Fibroblast of lung (primary cell): ENCODE data around the gene HHAT. TPM values are rescaled to one million over a fixed set of nuclear protein-coding genes. Genes with fewer than 3 reads are reported as not detected.

Experiments used
- DNase-seq, 2 donors: peaks; one replicate each; pipeline versions ENCODE4 v3.0.0 to v3.0.0-alpha.2; 2010; ENCODE audit warnings: low read depth in 2 of 2
- H2AFZ ChIP-seq: 2 replicates; pipeline ENCODE4 v1.5.1; 2012; ENCODE audit warnings: low read length, control low read depth, inconsistent platforms
- H3K27ac ChIP-seq: 2 replicates; pipeline ENCODE4 v1.5.1; 2011; ENCODE audit warnings: low read length, control low read depth; ENCODE audit not compliant: insufficient read depth
- H3K27me3 ChIP-seq: 2 replicates; pipeline ENCODE4 v1.5.1; 2011; ENCODE audit warnings: mild to moderate bottlenecking, low read length; ENCODE audit not compliant: control insufficient read depth, insufficient read depth
- H3K36me3 ChIP-seq: 2 replicates; pipeline ENCODE4 v1.5.1; 2011; ENCODE audit warnings: low read length; ENCODE audit not compliant: control insufficient read depth, insufficient read depth
- H3K4me1 ChIP-seq: 2 replicates; pipeline ENCODE4 v1.5.1; 2011; ENCODE audit warnings: low read length; ENCODE audit not compliant: control insufficient read depth, insufficient read depth; ENCODE audit errors: extremely low read depth
- H3K4me2 ChIP-seq: 2 replicates; pipeline ENCODE4 v1.5.1; 2011; ENCODE audit warnings: low read length, control low read depth; ENCODE audit not compliant: insufficient read depth; ENCODE audit errors: extremely low read depth
- H3K4me3 ChIP-seq, 4 experiments: fragments of 200-600 bp in 1 of 4; sonication (generic) in 1 of 4; replicated peaks in 1 of 4; 2 replicates each; pipeline ENCODE4 v1.5.1; 2011 to 2016; ENCODE audit warnings: low read length in 4 of 4, low read depth in 3 of 4, mild to moderate bottlenecking in 3 of 4, control low read depth in 2 of 4, inconsistent platforms in 1 of 4, mixed read lengths in 1 of 4; ENCODE audit not compliant: insufficient read depth in 1 of 4; ENCODE audit errors: control extremely low read depth in 1 of 4
- H3K79me2 ChIP-seq: 2 replicates; pipeline ENCODE4 v1.5.1; 2012; ENCODE audit warnings: mild to moderate bottlenecking, low read length, inconsistent platforms; ENCODE audit not compliant: control insufficient read depth, insufficient read depth
- H3K9ac ChIP-seq: 2 replicates; pipeline ENCODE4 v1.5.1; 2011; ENCODE audit warnings: mild to moderate bottlenecking, low read length, control low read depth; ENCODE audit not compliant: insufficient read depth
- H3K9me3 ChIP-seq: 2 replicates; pipeline ENCODE4 v1.5.1; 2012; ENCODE audit warnings: low read depth, low read length; ENCODE audit not compliant: control insufficient read depth, insufficient read depth
- H4K20me1 ChIP-seq: 2 replicates; pipeline ENCODE4 v1.5.1; 2011; ENCODE audit warnings: low read length; ENCODE audit not compliant: control insufficient read depth, insufficient read depth; ENCODE audit errors: extremely low read depth
- EZH2 ChIP-seq: IDR thresholded peaks from 2 replicates; pipeline ENCODE4 v1.5.1; 2012; ENCODE audit warnings: low read length, control low read depth, mild to moderate bottlenecking; ENCODE audit errors: missing control alignments
- polyA plus RNA-seq, 2 donors: library from polyadenylated mRNA; depleted of rRNA in 1 of 2; stranded (reverse) in 1 of 2; unstranded in 1 of 2; fragments of >200 nt; gene quantifications; 2 replicates each; pipeline ENCODE4 v1.2.1, GENCODE V29; 2011 to 2012; ENCODE audit warnings: missing spikeins in 1 of 2
- total RNA-seq: library from RNA; depleted of rRNA; stranded (reverse); fragments of >200 nt; gene quantifications from 2 replicates; pipeline ENCODE4 v1.2.1, GENCODE V29; 2014
- TF ChIP-seq, protein P1 (sequence below), 2 donors: IDR thresholded peaks in 1 of 2; conservative IDR thresholded peaks in 1 of 2; 1 replicate in 1 of 2; 2 replicates in 1 of 2; pipeline ENCODE4 v1.5.1; 2011 to 2012; ENCODE audit warnings: low read length in 2 of 2, control low read depth in 1 of 2, inconsistent platforms in 1 of 2, low read depth in 1 of 2, mild to moderate bottlenecking in 1 of 2

Gene HHAT
- total and polyA plus RNA-seq, 2 donors (not counting 1 experiment from before 2014, with no cell fraction given): 3.6 to 4.8 TPM

DNA sequence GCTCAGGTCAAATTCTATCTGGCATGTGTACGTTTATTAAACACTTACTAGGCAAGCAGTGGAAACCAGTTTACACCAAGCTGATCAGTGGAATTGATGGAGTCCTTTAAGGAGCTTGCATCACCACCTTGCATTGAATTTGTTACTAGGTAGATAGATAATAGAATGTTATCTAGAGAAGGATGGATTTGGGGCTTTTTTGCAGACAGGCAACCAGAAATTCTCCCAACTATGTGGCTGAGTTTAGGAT lies 44.9 kb downstream of the HHAT start:
- Histone ChIP-seq H3K9me3 (no peaks in the 10 kb centered on the region), H3K9ac (no peak overlapping the region), H2AFZ (no peak overlapping the region), H4K20me1 (no peaks in the 10 kb centered on the region), H3K4me1 (peaks cover 11% of the 10 kb centered on the region), H3K4me2 (no peak overlapping the region), H3K27me3 (no peaks in the 10 kb centered on the region), H3K79me2 (no peaks in the 10 kb centered on the region), H3K27ac (no peak overlapping the region), H3K4me3 (no peak overlapping the region), H3K36me3 (no peaks in the 10 kb centered on the region)
- TF ChIP-seq, protein P1, sequence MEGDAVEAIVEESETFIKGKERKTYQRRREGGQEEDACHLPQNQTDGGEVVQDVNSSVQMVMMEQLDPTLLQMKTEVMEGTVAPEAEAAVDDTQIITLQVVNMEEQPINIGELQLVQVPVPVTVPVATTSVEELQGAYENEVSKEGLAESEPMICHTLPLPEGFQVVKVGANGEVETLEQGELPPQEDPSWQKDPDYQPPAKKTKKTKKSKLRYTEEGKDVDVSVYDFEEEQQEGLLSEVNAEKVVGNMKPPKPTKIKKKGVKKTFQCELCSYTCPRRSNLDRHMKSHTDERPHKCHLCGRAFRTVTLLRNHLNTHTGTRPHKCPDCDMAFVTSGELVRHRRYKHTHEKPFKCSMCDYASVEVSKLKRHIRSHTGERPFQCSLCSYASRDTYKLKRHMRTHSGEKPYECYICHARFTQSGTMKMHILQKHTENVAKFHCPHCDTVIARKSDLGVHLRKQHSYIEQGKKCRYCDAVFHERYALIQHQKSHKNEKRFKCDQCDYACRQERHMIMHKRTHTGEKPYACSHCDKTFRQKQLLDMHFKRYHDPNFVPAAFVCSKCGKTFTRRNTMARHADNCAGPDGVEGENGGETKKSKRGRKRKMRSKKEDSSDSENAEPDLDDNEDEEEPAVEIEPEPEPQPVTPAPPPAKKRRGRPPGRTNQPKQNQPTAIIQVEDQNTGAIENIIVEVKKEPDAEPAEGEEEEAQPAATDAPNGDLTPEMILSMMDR (conservative IDR thresholded peaks at IDR 0.05 in 1 of 2, IDR thresholded peaks at IDR 0.05 in 1 of 2; ENCODE audit: low read depth in 1 of 2, low read length in 2 of 2): no peak
- TF ChIP-seq EZH2: no peak
- no peak for DNase-seq

DNA sequence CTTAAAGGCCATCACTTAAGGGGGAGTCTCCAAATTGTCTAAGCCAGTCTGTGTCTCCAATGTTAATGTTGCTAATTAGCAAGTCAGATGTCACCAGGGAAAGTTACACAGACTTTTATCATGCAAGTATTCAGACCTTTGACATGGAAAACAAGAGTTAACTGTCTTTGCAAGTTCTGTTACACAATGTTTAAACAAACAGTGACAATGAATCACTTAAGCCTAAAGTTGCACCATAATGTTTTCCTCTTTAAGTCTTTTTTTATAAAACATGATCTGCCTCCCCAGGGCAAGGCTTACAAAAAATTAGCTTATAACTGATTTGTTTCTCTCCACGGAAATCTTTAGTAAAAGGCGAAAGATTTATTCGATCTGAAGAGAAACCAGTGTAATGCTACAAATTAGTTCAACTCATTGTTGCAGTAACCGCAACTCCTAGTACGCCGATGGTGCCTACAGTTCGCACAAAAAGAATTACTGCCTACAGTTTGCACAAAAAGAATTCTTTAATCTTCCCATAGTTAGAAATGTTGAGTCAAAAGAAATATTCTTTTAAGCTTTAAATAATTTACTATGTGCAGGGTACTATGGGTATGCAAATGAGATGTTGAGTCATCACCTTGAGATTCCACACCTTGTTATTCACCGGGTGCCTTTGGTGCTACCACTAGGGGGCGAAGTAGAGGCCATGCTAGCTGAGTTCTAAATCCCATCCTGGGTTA lies 45.3 kb downstream of the HHAT start:
- H3K4me2 ChIP-seq: no peak overlapping the region
- DNase-seq: peak; percentile 85 to 99

DNA sequence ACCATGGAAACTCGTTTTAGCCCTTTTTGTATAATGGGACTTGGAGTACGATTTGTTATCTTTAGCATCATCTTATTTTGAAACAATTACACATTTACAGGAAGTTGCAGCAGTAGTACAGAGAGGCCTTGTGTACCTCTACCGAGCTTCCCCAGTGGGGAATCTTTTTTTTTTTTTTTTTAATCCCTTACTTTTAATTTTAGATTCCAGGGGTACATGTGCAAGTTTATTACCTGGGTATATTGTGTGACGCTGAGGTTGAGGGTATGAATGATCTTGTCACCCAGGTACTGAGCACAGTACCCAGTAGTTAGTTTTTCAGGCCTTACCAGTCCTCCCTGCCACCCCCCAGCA lies 45.9 kb downstream of the HHAT start:
- Histone ChIP-seq H3K36me3 (no peaks in the 10 kb centered on the region), H3K79me2 (no peaks in the 10 kb centered on the region), H3K27me3 (no peaks in the 10 kb centered on the region), H2AFZ (no peak overlapping the region), H3K4me1 (peaks cover 12% of the 10 kb centered on the region), H3K9ac (no peak overlapping the region), H3K4me3 (no peak overlapping the region), H3K4me2 (no peak overlapping the region), H3K27ac (no peak overlapping the region), H4K20me1 (no peaks in the 10 kb centered on the region), H3K9me3 (no peaks in the 10 kb centered on the region)
- no peak for DNase-seq
- TF ChIP-seq EZH2: no peak
- TF ChIP-seq, protein P1 (conservative IDR thresholded peaks at IDR 0.05 in 1 of 2, IDR thresholded peaks at IDR 0.05 in 1 of 2; ENCODE audit: low read depth in 1 of 2, low read length in 2 of 2): no peak

More for the DNA sequence above, 45.3 kb downstream of the HHAT start:
- Histone ChIP-seq H3K9me3 (no peaks in the 10 kb centered on the region), H3K27me3 (no peaks in the 10 kb centered on the region), H3K79me2 (no peaks in the 10 kb centered on the region), H4K20me1 (no peaks in the 10 kb centered on the region), H3K27ac (peak overlapping the region; percentile 50), H2AFZ (no peak overlapping the region), H3K9ac (no peak overlapping the region), H3K4me3 (no peak overlapping the region), H3K36me3 (no peaks in the 10 kb centered on the region), H3K4me1 (peaks cover 12% of the 10 kb centered on the region)
- TF ChIP-seq, protein P1 (conservative IDR thresholded peaks at IDR 0.05 in 1 of 2, IDR thresholded peaks at IDR 0.05 in 1 of 2; ENCODE audit: low read depth in 1 of 2, low read length in 2 of 2): peak; percentile 76 to 83
- no peak for TF ChIP-seq EZH2
